Keratinocyte (primary cell): Measurements from ENCODE around the gene DENND1A. TPM values are rescaled to one million over a fixed set of nuclear protein-coding genes. Genes with fewer than 3 reads are reported as not detected.

Experiments
- DNase-seq: peaks from one replicate; pipeline ENCODE4 v3.0.0-alpha.2; 2011; ENCODE audit warnings: low read depth, missing footprints, low spot score
- FAIRE-seq: peaks from 2 replicates; lab custom pipeline; 2011; peaks lifted over from hg19 to GRCh38; lab: Jason Lieb, UNC
- H2AFZ ChIP-seq: 2 replicates; pipeline ENCODE4 v1.6.0; 2012; ENCODE audit warnings: low read length, control low read depth, inconsistent platforms; ENCODE audit not compliant: control insufficient read depth
- H3K27ac ChIP-seq: 2 replicates; pipeline ENCODE4 v1.5.1; 2011; ENCODE audit warnings: low read length; ENCODE audit not compliant: control insufficient read depth, insufficient read depth
- H3K27me3 ChIP-seq: 3 replicates; pipeline ENCODE4 v1.6.0; 2011; ENCODE audit warnings: low read length; ENCODE audit not compliant: control insufficient read depth, insufficient read depth; ENCODE audit errors: extremely low read depth
- H3K36me3 ChIP-seq, 2 experiments: 2 replicates in 1 of 2; 3 replicates in 1 of 2; pipeline ENCODE4 v1.5.1; 2011; ENCODE audit warnings: low read length in 2 of 2, mild to moderate bottlenecking in 1 of 2; ENCODE audit not compliant: control insufficient read depth in 2 of 2, insufficient read depth in 2 of 2; ENCODE audit errors: extremely low read depth in 1 of 2
- H3K4me1 ChIP-seq: 3 replicates; pipeline ENCODE4 v1.5.1; 2011; ENCODE audit warnings: low read length; ENCODE audit not compliant: control insufficient read depth, insufficient read depth; ENCODE audit errors: extremely low read depth
- H3K4me2 ChIP-seq: 3 replicates; pipeline ENCODE4 v1.6.0; 2011; ENCODE audit warnings: low read depth, low read length; ENCODE audit not compliant: control insufficient read depth, insufficient read depth; ENCODE audit errors: extremely low read depth
- H3K4me3 ChIP-seq, 3 experiments: fragments of 200-600 bp in 1 of 3; sonication (generic) in 1 of 3; 2 replicates in 2 of 3; 3 replicates in 1 of 3; pipeline ENCODE4 v1.5.1; 2011 to 2016; ENCODE audit warnings: low read length in 3 of 3, mild to moderate bottlenecking in 3 of 3, control low read depth in 2 of 3, inconsistent platforms in 1 of 3, low read depth in 1 of 3, mixed read lengths in 1 of 3, mixed run types in 1 of 3, moderate library complexity in 1 of 3; ENCODE audit not compliant: control insufficient read depth in 2 of 3, insufficient read depth in 2 of 3; ENCODE audit errors: extremely low read depth in 1 of 3
- H3K79me2 ChIP-seq: 2 replicates; pipeline ENCODE4 v1.6.0; 2012; ENCODE audit warnings: low read length; ENCODE audit not compliant: control insufficient read depth, insufficient read depth
- H3K9ac ChIP-seq: 3 replicates; pipeline ENCODE4 v1.6.0; 2011; ENCODE audit warnings: low read length; ENCODE audit not compliant: control insufficient read depth, insufficient read depth; ENCODE audit errors: extremely low read depth
- H3K9me1 ChIP-seq: 3 replicates; pipeline ENCODE4 v1.6.0; 2011; ENCODE audit warnings: low read length; ENCODE audit not compliant: control insufficient read depth, insufficient read depth; ENCODE audit errors: extremely low read depth
- H3K9me3 ChIP-seq: 2 replicates; pipeline ENCODE4 v1.5.1; 2012; ENCODE audit warnings: low read depth, low read length; ENCODE audit not compliant: control insufficient read depth
- H4K20me1 ChIP-seq: 3 replicates; pipeline ENCODE4 v1.6.0; 2011; ENCODE audit warnings: low read length; ENCODE audit not compliant: control insufficient read depth, insufficient read depth; ENCODE audit errors: extremely low read depth
- EZH2 ChIP-seq: IDR thresholded peaks from one replicate; pipeline ENCODE4 v1.6.1; 2012; ENCODE audit warnings: inconsistent platforms, mild to moderate bottlenecking, low read length, moderate library complexity
- dilution Hi-C: fragments of 300-500 bp; cut with MboI; formaldehyde crosslinking; loops from one replicate; pipeline ENCODE4 v1.7.0; 2020; ENCODE audit warnings: low sequenced_read_pairs; ENCODE audit not compliant: extremely low pct_ligation_motif_present
- polyA plus RNA-seq, 5 experiments: library from polyadenylated mRNA; depleted of rRNA in 3 of 5; stranded (reverse) in 3 of 5; stranded (forward) in 1 of 5; unstranded in 1 of 5; fragments of >200 nt; gene quantifications; 1 replicate in 1 of 5; 2 replicates in 3 of 5; 3 replicates in 1 of 5; pipeline versions ENCODE4 v1.2.1 to v1.2.3, GENCODE V29; 2011 to 2012; ENCODE audit warnings: missing spikeins in 2 of 5, low read depth in 1 of 5, low replicate concordance in 1 of 5
- TF ChIP-seq, protein P1 (sequence below), 3 experiments: IDR thresholded peaks in 1 of 3; conservative IDR thresholded peaks in 1 of 3; optimal IDR thresholded peaks in 1 of 3; 2 replicates in 2 of 3; 3 replicates in 1 of 3; pipeline versions ENCODE3 to v1.5.1; 2011; ENCODE audit warnings: low read length in 3 of 3, mild to moderate bottlenecking in 3 of 3, moderate library complexity in 2 of 3, control low read depth in 1 of 3, inconsistent platforms in 1 of 3; ENCODE audit not compliant: insufficient read depth in 2 of 3; ENCODE audit errors: extremely low read depth in 1 of 3

The DENND1A gene
- polyA plus RNA-seq, 1 donor (not counting 4 experiments of a cell fraction or from before 2014, with no cell fraction given) = 13.0 TPM

DNA sequence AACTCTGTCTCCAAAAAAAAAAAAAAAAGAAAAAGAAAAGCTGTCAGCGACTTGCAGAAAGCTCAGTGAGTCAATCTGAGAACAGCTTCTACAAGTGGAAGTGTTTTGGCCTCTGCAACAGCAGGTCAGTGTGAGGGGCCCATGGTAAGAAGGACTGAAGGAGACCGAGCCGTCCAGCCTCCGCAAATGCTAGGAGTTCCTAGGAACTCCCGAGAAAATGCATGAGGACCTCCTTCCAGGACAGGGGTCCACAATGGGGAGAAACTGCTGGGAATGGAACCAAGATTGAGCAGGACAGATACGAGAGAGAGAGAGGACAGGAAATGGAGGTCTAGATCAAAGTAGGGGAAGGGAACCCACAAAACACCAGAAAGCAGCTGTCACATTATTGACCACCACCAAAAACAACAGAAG, 393.5 kb downstream of the DENND1A start:
- H2AFZ ChIP-seq = no peak overlapping the region
- no peaks in the 10 kb centered on the region for H3K27me3 ChIP-seq
- no peak overlapping the region for H3K9ac ChIP-seq
- H3K4me2 ChIP-seq = no peak overlapping the region
- H3K9me3 ChIP-seq = no peaks in the 10 kb centered on the region
- dilution Hi-C loops = no loop called here
- no peaks in the 10 kb centered on the region for H3K79me2 ChIP-seq
- no peak overlapping the region for H3K4me3 ChIP-seq
- TF ChIP-seq EZH2 = no peak
- TF ChIP-seq, protein P1, sequence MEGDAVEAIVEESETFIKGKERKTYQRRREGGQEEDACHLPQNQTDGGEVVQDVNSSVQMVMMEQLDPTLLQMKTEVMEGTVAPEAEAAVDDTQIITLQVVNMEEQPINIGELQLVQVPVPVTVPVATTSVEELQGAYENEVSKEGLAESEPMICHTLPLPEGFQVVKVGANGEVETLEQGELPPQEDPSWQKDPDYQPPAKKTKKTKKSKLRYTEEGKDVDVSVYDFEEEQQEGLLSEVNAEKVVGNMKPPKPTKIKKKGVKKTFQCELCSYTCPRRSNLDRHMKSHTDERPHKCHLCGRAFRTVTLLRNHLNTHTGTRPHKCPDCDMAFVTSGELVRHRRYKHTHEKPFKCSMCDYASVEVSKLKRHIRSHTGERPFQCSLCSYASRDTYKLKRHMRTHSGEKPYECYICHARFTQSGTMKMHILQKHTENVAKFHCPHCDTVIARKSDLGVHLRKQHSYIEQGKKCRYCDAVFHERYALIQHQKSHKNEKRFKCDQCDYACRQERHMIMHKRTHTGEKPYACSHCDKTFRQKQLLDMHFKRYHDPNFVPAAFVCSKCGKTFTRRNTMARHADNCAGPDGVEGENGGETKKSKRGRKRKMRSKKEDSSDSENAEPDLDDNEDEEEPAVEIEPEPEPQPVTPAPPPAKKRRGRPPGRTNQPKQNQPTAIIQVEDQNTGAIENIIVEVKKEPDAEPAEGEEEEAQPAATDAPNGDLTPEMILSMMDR (optimal IDR thresholded peaks at IDR 0.05 in 1 of 3, IDR thresholded peaks at IDR 0.05 in 1 of 3, conservative IDR thresholded peaks at IDR 0.05 in 1 of 3; ENCODE audit: extremely low read depth in 1 of 3, insufficient read depth in 2 of 3, low read length in 3 of 3) = no peak
- H3K36me3 ChIP-seq = peaks cover 0 to 1% of the 10 kb centered on the region in 2 experiments
- DNase-seq = no peak
- H3K4me1 ChIP-seq = no peaks in the 10 kb centered on the region
- no peaks in the 10 kb centered on the region for H4K20me1 ChIP-seq
- FAIRE-seq = no peak
- no peaks in the 10 kb centered on the region for H3K9me1 ChIP-seq
- no peak overlapping the region for H3K27ac ChIP-seq

DNA sequence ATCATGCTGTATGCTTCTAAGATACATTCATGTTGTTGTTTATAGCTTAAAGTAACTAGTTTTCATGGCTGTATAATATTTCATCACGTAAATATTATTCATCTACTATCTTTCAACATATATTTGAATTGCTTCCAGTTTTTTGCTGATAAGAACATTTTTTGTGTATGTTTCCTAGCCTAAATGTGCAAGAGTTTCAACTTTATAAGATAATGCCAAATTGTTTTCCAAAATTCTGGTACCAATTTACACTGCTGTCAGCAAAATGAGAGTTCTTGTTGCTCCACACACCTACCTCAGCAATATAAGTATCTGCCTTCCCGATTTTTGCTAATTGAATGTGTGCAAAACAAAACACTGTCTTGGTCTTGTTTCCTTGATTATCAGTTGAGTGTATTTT, 395.6 kb downstream of the DENND1A start:
- no peaks in the 10 kb centered on the region for H3K4me1 ChIP-seq
- FAIRE-seq (no peak), DNase-seq (no peak)
- no peak overlapping the region for H3K4me3 ChIP-seq
- no peak overlapping the region for H3K4me2 ChIP-seq
- dilution Hi-C loops = no loop called here
- H3K27ac ChIP-seq = no peak overlapping the region
- no peak overlapping the region for H3K9ac ChIP-seq
- TF ChIP-seq, protein P1 (optimal IDR thresholded peaks at IDR 0.05 in 1 of 3, IDR thresholded peaks at IDR 0.05 in 1 of 3, conservative IDR thresholded peaks at IDR 0.05 in 1 of 3; ENCODE audit: extremely low read depth in 1 of 3, insufficient read depth in 2 of 3, low read length in 3 of 3) = no peak
- no peak for TF ChIP-seq EZH2
- no peaks in the 10 kb centered on the region for H4K20me1 ChIP-seq
- H3K27me3 ChIP-seq = no peaks in the 10 kb centered on the region
- no peaks in the 10 kb centered on the region for H3K9me1 ChIP-seq
- no peaks in the 10 kb centered on the region for H3K79me2 ChIP-seq
- H3K36me3 ChIP-seq = peaks cover 0 to 1% of the 10 kb centered on the region in 2 experiments
- H2AFZ ChIP-seq = no peak overlapping the region
- H3K9me3 ChIP-seq = no peaks in the 10 kb centered on the region
